Fibroblast of upper back skin (primary cell): Measurements from ENCODE around the gene GNA12.
"Not testable (repeated sequence)": the region's sequence is repeated elsewhere in the genome, so short reads cannot be mapped to it uniquely, and the experiment has no call there.

Experiments used
- DNase-seq: peaks from one replicate; pipeline ENCODE4 v3.0.0-alpha.2; 2013

Gene GNA12

DNA sequence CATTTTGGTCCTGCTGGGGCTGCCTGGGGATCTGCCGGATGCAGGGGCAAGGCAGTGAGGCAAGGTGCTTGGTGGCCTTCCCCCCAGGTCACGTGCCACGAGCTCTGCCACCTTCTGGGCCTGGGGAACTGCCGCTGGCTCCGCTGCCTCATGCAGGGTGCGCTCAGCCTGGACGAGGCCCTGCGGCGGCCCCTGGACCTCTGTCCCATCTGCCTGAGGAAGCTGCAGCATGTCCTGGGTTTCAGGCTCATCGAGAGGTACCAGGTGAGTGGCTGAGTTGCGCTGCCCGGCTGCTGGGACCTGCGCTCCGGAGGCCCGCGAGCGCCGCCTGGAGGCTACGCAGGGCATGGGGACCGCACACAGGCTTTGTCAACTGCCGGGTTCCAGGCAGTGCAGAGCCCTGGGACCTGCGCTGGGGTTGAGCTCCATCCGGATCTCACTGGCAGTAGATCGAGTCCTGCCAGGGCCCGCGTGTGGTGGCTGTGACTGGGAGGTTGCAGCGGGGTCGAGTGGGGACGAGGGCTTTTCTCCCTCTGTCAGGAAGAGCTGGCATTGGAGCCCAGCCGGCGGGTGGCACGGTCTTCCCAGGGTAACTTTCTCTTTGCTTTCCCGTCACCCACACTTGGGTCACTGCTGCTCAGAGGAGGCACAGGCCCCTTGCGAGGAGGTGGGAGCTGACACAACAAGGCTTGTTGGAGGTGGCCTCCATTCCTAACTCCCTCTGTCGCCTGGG lies 134.4 kb downstream of the GNA12 start:
- DNase-seq: peak; percentile 38

DNA sequence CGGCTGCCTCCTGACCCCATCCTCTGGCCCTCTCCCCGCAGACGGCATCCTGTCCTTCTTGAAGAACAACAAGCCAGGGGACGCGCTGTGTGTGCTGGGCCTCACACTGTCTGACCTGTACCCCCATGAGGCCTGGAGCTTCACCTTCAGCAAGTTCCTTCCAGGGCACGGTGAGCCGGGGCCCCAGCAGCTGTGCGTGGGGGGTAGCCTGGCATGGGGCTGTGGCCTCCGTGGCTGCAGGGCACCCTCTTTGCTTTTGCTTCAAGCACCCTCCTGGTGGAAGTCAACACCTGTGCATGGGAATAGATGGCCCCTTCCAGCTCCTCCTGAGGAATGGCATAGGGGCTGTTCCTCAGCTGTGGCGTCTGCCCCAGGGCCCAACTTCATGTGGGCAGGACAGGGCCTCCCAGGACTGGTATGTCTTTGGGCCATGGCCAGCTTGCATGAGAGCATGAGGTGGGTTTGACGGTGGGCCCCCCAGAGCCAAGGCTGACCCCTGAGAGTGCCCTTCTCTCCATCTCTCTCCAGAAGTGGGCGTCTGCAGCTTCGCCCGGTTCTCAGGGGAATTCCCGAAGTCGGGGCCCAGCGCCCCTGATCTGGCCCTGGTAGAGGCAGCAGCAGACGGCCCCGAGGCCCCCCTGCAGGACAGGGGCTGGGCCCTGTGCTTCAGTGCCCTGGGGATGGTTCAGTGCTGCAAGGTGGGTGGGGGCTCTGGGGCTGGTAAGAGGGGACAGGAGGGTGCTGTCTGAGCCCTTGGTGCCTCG lies 135.4 kb downstream of the GNA12 start:
- DNase-seq: no peak

DNA sequence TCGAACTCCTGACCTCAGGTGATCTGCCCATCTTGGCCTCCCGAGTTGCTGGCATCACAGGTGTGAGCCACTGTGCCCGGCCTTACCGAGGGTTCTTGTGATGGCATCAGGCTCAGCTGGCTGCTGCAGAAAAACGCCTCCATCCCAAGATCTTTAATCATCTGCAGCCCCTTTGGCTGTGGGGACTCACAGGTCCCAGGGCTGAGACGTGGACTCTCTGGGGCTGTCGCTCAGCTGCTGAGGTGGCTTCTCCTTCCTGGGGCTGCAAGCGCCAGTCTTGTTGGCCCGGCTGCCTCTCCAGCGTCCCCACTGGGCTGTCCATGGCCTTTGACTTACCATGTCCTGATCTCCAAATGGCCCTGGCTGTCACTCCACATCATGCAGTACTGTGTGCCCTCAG lies 136.1 kb downstream of the GNA12 start:
- no peak for DNase-seq

DNA sequence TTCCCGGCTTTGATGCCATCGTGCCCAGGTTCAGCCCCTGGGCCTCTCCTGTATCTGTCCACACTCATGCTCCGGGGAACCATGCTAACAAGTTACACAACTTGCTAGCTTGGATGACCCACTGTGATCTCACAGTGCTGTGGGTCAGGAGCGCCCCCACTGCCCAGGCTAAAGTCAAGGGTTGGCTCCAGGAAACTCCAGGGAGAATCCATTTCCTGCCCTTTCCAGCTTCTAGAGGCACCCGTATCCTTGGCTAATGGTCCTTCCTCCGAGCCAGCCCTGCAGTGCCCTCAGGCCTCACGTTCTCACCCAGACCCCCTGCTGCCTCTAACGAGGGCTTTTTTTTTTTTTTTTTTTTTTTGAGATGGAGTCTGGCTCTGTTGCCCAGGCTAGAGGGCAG lies 136.6 kb downstream of the GNA12 start:
- no peak for DNase-seq

DNA sequence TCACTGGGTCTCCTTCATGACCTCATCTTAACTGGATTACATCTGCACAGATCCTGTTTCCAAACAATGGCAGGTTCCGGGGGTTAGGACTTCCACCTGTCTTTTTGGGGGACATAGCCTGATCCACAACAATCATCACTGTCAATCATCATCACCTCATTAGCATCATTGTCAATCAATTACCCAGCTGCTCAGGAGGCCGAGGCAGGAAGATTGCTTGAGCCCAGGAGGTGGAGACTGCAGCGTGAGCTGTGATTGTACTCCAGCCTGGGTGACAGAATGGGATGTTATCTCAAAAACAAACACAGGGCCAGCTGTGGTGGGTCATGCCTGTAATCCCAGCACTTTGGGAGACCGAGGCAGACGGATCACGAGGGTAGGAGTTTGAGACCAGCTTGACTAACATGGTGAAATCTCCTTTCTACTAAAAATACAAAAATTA lies 137.4 kb downstream of the GNA12 start:
- DNase-seq: no peak

DNA sequence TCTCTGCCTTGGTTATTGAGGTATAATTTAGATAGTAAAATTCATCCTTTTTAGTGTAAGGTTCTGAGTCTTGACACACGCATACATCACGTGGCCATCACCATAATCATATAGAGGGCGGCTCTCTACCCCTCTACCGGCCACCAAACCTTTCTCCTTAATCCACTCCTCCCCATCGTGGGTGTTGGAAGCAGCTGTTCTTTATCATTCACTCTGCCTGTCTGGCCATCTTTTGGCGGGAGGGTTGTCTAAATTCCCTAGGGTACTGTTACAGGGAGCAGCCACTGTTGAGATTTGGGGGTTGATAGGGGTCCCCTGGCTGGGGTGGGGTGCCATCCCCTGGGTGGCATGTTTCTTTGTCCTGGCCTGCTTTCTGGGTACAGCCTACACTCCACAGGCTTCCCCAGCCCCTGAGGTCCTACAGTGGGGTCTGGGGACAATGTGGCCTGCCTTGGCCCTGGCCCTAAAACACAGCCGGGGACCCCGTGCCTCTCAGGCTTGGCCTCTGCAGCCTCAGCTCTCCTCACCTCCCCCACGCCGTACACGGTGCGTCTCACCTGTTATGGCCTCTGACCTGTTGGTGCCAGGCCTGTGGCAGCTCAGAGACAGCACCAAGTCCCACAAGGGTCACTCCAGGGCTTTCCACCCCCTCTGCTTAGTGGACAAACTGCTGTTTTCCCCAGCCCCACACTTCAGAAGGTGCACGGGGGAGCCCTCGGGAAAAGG lies 138.6 kb downstream of the GNA12 start:
- DNase-seq: no peak

DNA sequence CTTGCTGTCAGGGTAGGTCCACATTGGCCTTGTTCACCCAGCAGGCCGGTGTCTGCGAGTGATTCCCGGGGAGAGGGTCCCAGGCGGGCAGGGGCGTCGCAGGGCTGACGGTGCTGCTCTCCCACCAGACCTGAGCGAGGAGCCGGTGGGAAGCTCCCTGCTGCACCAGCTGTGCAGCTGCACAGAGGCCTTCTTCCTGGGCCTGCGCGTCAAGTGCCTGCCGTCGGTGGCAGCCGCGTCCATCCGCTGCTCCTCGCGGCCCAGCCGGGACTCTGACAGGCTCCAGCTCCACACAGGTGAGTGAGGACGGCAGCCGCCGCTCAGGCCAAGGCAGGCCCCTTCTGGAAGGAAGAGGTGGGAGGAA lies 141.5 kb downstream of the GNA12 start:
- DNase-seq: no peak

DNA sequence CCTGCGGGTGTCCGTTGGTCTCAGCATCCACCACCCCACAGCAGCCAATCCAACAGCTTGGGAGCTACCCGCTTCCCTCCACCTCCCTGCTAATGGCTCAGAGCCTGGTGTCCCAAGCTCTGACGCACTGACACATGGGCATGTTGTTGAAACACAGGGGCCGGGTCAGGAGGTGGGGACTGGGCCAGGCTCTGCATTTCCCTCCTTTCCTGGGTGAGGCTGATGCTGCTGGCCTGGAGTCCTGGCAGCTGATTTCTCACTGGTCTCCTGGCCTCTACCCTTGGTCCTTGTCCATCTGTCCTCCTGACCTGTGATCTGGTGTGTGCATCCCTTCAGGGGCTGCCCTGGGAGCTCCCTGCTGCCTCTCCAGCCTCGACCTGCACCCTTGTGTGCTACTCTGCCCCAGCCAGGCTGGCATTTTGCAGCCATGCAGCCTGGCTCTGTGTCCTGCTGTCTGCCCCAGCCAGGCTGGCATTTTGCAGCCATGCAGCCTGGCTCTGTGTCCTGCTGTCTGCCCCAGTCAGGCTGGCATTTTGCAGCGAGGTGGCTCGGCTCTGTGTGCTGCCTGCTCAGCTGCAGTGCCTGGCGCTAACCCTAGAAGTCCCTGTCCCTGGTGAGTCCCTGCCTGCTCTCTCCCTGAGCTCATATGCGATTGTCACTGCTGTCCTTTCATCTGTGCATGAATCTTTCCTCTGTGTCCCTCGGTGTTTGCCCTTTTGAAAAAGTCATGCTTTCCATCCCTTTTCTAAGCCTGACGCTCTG lies 142.1 kb downstream of the GNA12 start:
- DNase-seq: no peak

DNA sequence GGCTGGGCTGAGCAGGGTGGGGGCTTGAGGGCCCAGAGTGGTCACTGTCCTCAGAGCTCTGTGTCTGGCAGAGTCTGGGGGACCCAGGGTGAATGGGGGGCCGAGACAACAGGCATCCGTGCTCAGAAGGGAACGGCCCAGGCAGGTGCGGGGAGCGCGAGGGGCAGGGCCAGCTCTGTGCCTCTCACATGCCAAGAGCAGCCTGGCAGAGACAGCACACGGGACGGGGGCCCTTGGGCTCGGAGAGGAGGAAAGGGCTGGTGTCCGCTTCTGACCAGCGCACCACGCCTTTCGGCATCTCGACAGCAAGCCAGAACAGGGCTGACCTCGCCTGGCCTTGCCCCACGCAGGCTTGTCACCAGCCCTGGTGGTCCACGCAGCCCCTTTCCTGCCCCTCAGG lies 142.7 kb downstream of the GNA12 start:
- no peak for DNase-seq

DNA sequence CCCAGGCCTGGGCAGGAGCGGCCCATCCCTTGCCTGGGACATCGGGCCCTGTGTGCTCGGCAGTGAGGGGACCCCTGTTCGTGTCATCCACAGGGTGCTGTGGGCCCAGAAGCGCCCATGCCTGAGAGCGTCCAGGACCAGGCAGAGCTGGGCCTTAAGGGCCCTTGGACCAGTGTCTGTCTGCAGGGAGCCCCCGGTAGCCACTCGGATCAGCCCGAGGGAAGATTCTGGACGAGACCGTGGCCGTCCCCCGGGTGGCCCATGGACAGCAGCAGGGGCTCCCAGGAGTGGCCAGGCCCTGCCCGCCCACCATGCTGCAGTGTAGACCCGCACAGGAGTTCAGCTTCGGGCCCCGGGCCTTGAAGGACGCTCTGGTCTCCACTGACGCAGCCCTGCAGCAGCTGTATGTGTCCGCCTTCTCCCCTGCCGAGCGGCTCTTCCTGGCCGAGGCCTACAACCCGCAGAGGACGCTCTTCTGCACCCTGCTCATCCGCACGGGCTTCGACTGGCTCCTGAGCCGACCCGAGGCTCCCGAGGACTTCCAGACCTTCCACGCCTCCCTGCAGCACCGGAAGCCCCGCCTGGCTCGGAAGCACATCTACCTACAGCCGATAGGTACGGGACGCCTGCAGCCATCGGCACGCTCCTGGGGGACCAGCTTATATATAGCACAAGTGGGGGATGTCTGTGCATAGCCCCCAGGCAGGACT lies 143.8 kb downstream of the GNA12 start:
- no peak for DNase-seq

DNA sequence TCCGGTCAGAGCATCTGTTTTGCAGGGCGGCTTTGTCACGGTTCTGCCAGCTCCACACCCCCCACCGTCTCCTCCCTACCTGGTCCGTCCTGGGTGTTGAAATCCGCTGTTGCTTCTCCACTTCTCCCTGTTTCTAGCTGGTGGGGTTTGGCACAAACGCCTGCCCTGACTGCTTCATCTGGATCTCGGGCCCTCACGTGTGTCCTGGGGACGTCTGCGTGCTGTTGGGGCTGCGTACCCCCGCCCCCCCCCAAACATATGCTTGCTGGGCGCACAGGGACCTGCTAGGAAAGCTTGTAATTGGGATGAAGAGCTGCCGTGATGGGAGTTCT lies 144.9 kb downstream of the GNA12 start:
- DNase-seq: no peak

DNA sequence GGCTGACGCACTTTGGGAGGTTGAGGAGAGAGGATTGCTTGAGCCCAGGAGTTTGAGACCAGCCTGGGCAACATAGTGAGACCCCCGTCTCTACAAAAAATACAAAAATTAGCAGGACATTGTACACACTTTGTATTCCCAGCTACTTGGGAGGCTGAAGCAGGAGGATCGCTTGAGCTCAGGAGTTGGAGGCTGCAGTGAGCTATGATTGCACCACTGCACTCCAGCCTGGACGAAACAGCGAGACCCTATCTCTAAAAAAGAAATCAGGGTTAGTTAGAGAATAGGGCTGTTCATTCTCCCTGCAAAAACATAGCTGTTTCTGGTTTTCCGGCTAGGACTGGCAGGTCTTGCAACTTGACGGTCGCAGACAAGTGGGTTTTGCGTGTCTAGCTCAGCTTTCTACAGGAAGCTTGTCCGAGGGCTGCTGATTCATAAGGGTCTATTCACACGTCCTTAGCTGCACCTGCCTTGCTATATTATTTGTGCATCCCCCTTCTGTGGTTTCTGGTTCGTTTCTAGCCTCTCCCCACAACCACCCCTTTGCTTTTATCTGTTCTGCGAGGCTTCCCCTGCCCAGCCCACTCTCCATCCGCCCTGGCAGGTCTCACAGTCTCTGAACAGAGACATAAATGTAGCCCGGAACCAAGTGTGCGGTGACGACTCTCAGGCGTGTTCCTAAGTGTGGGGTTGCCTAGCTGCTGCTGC lies 145.4 kb downstream of the GNA12 start:
- DNase-seq: no peak

DNA sequence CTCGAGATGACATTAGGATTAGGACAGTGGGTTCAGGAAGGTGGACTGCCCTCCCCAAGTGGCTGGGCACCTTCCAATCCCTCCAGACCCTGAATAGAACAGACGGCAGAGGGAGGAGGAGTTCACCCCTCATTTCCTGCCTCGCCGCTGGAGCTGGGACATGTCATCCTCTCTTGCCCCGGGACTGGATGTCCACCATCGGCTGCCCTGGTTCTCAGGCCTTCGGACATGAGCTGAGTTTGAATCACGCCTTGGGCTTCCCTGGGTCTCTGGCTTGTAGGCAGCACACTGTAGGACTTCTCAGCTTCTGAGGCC lies 150.0 kb downstream of the GNA12 start:
- not testable (repeated sequence) for DNase-seq

DNA sequence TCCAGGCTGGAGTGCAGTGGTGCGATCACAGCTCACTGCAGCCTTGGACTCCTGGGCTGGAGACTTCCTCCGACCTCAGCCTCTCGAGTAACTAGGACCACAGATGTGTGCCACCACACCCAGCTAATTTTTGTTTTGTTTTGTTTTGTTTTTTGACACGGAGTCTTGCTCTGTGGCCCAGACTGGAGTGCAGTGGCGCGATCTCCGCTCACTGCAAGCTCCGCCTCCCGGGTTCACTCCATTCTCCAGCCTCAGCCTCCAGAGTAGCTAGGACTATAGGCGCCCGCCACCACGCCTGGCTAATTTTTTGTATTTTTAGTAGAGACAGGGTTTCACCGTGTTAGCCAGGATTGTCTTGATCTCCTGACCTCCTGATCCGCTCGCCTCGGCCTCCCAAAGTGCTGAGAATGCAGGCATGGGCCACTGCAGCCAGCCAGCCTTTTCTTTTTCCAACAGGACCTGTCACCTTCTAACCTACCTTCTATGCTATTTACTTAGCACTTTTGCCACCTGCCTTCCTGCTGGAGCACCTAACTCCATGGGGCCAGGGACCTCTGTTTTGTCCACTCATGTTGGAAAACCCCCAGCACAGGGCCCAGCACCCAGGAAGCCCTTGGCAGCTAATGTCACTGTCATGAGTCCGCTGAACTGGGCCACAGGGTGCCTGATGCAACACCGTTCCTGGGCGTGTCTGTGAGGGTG lies 150.5 kb downstream of the GNA12 start:
- not testable (repeated sequence) for DNase-seq

DNA sequence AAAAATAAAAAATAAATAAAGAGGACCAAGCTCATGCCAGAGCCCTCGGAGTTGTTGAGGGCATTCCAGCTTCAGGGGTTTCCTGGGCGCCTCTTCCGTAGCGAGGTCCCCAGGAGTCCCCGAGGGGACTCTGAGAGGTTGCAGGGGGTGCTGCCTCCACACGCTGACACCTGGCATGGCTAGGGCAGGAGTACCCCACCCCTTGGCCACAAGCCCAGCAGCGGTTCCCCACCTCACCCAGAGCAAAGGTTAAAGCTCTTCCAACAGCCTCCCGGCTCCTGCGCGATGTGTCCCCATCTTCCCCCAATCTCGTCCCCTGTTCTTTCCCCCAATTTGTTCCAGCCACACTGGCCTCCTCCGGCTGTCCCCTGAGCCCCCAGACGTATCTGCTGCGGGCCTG lies 151.6 kb downstream of the GNA12 start:
- DNase-seq: no peak

DNA sequence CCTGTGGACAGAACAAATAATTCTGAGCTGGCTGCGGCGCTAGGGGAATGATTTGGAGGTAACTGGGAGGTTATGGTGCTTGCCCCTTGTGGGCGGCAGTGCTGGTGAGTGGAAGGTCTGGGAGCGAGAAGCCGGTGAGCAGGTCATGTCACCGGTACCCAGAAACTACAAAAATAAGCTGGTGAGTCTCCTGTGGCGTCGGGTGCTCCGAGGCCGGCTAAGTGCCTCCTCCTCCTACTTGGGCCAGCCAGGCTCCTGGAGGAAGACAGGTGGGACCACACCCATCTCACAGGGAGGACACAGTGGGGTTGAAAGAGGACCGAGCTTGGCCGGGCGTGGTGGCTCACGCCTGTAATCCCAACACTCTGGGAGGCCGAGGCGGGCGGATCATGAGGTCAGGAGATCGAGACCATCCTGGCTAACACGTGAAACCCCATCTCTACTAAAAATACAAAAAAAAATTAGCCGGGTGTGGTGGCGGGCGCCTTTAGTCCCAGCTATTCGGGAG lies 152.1 kb downstream of the GNA12 start:
- not testable (repeated sequence) for DNase-seq

DNA sequence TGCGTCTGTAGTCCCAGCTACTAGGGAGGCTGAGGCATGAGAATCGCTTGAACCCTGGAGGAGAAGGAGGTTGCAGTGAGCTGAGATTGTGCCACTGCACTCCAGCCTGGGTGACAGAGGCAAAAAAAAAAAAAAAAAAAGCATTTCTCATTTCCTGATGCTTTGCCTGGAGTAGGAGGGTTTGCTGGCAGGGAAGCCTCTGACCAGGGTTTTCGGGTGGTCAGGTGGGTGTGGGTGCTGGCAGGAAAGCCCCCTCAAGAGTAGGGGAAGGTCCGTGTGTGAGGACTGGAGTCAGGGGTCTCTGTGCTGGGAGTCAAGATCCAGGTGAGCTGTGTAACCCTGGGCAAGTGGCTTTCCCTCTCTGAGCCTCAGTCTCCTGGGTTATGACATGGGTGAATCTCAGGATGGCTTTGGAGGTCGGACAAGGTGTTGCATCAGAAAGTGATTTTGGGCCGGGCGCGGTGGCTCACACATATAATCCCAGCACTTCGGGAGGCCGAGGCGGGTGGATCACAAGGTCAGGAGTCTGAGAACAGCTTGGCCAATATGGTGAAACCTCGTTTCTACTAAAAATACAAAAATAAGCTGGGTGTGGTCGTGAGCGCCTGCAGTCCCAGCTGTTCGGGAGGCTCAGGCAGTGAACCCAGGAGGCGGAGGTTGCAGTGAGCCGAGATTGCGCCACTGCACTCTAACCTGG lies 152.9 kb downstream of the GNA12 start:
- no peak for DNase-seq

DNA sequence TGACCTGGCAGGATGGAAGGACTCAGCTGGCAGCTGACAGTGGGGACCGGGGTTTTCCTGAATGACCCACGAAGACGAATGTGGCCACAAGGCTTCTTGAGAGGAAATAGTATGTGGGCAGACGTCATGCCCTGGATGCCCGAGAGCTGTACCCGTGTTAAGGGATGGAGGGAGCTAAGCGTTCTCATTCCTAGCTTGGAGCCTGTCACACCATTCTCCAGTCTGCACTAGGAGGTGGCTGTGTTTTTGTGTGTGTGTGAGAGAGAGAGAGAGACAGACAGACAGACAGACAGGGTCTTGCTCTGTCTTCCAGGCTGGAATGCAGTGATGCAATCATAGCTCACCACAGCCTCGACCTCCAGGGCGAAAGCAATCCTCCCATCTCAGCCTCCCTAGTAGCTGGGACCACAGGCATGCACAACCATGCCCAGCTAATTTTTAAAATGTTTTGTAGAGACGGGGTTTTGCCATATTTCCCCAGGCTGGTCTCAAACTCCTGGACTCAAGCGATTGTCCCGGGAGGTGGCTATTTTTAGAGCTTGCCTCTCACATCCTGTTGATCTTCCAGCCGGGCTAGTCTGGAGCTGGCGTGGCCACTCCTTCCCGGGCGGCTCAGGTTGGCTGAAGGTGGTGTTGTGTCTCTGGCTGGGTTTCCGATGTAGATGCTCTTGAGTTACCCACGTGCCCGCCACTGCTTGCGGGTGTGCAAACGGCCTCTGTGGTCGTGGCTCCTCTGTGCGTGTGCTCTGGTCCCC lies 154.0 kb downstream of the GNA12 start:
- DNase-seq: peak; percentile 58

DNA sequence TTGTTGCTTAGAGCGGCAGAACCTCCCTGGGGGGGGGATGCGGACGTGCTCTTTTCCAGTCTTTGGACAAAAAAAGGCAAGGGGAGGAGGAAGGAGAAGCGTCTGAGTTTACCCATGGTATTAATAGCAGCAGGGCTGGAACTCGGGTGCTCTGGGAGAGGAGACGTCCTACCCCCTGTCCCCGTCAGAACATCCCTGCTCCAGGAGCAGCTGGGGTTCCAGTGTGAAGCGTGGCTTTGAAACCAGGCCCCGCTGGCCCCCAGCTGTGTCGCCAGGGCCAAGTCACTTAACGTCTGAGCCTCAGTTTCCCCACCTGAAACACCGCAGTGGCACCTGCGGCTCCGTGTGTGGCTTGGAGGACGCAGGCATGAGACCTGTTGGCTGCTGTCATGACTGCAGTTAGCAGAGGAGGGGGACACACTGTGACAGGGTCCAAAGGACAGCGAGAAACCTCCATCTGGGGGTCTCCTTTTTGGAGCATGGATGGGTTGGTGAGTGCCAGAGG lies 154.7 kb downstream of the GNA12 start:
- no peak for DNase-seq
